ENCODE results near the gene VWA2.

VWA2 gene

DNA sequence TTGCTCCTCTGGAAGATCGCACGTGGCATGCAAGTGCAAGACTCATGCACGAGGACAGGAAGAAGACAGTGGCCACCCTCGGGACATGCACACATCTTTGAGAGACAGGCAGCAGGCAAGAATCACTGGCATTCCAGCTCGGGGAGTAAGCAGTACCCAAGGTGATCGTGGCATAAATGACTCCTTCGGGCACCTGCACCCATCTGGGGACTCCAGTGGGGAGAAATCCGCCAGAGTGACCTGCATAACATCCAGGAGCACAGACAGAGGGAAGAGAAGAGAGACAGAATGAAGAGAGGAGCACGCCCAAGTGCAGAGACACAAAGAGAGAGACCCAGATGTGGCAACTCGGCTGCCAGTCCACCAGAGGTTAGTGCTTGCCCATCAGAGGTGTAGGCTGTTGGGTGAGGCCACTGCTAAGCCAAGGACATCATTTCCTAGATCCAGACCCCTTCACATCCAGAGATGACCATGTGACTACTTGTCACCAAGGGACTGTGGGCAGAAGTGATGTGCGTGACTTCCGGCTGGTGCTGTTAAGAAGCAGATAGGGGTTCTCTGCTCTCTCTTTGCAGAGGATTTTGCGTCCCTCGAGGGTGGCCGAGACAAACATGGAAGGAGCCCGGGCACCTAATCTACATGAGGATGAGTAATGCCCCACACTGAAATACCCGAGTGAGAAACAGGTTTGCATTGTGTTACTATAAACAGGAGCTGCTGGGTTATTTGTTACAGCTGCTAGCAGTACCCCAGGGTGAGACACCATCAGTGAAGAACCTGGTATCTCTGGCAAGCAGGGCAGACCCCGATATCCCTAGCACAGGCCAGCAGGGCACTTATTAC, 80.6 kb downstream of the VWA2 start:
- Histone ChIP-seq H3K9me3 (ENCODE audit: insufficient read depth, low read depth, low read length) (no peaks in the 10 kb centered on the region), H3K79me2 (ENCODE audit: insufficient read depth, low read length) (no peaks in the 10 kb centered on the region), H3K27me3 (ENCODE audit: insufficient read depth, low read length, poor library complexity, severe bottlenecking) (no peaks in the 10 kb centered on the region), H2AFZ (ENCODE audit: low read length) (no peak overlapping the region), H3F3A (ENCODE audit: low read depth) (no peaks in the 10 kb centered on the region), H3K9ac (ENCODE audit: low read depth, low read length, poor library complexity, severe bottlenecking) (no peak overlapping the region), H3K4me2 (ENCODE audit: low read depth, low read length, poor library complexity, severe bottlenecking) (no peak overlapping the region), H3K4me3 (ENCODE audit: low read length, poor library complexity, severe bottlenecking) (no peak overlapping the region), H3K4me1 (ENCODE audit: insufficient read depth, low read length, poor library complexity, severe bottlenecking) (no peaks in the 10 kb centered on the region), H3K9me2 (replicated peaks; ENCODE audit: low read depth, low read length) (no peaks in the 10 kb centered on the region), H4K20me1 (ENCODE audit: insufficient read depth, low read length, poor library complexity, severe bottlenecking) (no peaks in the 10 kb centered on the region), H3K36me3 (ENCODE audit: insufficient read depth, low read length) (no peaks in the 10 kb centered on the region)
- TF ChIP-seq CTCF (conservative IDR thresholded peaks at IDR 0.05; ENCODE audit: low read length) = no peak
- TF ChIP-seq EZH2phosphoT487 (IDR thresholded peaks at IDR 0.05; ENCODE audit: borderline replicate concordance) = no peak

DNA sequence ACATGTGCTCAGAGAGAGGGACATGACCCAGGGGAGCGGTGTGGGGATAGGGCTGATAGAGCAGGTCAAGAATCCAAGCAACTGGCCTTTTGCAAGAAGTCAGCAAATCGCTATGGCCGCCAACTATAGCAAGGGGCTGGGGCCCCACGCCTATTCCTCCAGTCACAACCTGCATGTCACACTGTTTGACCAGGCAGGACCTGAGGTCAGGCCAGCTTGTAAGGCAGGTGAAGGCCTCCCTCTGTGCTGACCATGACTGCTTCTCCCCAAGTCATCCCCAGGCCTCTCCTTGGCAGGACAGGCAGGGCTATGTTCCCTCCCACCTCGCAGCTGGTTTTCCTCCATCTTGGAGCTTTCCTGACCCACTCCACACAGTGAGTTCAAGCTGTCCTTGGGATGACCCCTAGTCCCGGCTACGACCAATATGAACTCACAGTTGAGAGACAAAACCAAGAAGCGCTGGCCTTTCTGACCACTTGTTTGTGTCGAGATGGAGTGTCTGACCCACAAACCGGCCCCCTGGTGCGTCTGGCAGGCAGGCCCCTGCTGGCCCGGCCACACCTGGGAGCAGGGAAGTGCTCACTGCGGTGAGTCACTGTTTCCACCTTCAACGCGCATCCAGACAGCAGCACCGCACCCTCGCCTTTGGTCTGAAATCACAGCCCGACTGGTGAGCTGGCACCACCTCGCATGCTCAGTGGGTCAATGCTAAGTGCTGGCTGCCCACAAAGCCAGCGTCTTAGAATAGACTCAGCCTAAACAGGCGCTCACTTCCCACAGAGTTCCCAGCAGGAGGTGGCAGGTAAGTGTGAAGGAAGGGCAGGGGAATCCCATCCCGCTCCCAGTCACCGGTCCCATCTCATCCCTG, 81.4 kb downstream of the VWA2 start:
- Histone ChIP-seq H3K27me3 (ENCODE audit: insufficient read depth, low read length, poor library complexity, severe bottlenecking) (no peaks in the 10 kb centered on the region), H3K4me3 (ENCODE audit: low read length, poor library complexity, severe bottlenecking) (no peak overlapping the region), H3K9ac (ENCODE audit: low read depth, low read length, poor library complexity, severe bottlenecking) (no peak overlapping the region), H3K9me3 (ENCODE audit: insufficient read depth, low read depth, low read length) (no peaks in the 10 kb centered on the region), H3F3A (ENCODE audit: low read depth) (no peaks in the 10 kb centered on the region), H3K36me3 (ENCODE audit: insufficient read depth, low read length) (no peaks in the 10 kb centered on the region), H4K20me1 (ENCODE audit: insufficient read depth, low read length, poor library complexity, severe bottlenecking) (no peaks in the 10 kb centered on the region), H3K4me2 (ENCODE audit: low read depth, low read length, poor library complexity, severe bottlenecking) (no peak overlapping the region), H2AFZ (ENCODE audit: low read length) (no peak overlapping the region), H3K9me2 (replicated peaks; ENCODE audit: low read depth, low read length) (no peaks in the 10 kb centered on the region), H3K4me1 (ENCODE audit: insufficient read depth, low read length, poor library complexity, severe bottlenecking) (no peaks in the 10 kb centered on the region), H3K79me2 (ENCODE audit: insufficient read depth, low read length) (no peaks in the 10 kb centered on the region)
- no peak for TF ChIP-seq EZH2phosphoT487 (IDR thresholded peaks at IDR 0.05; ENCODE audit: borderline replicate concordance)

- no peaks in the 10 kb centered on the region for H4K20me1 ChIP-seq (ENCODE audit: insufficient read depth, low read length, poor library complexity, severe bottlenecking)
- TF ChIP-seq EZH2phosphoT487 (IDR thresholded peaks at IDR 0.05; ENCODE audit: borderline replicate concordance) (no peak), CTCF (conservative IDR thresholded peaks at IDR 0.05; ENCODE audit: low read length) (no peak)
- H2AFZ ChIP-seq (ENCODE audit: low read length) = no peak overlapping the region
- H3K36me3 ChIP-seq (ENCODE audit: insufficient read depth, low read length) = no peaks in the 10 kb centered on the region
- no peaks in the 10 kb centered on the region for H3K9me2 ChIP-seq (replicated peaks; ENCODE audit: low read depth, low read length)
- H3K27me3 ChIP-seq (ENCODE audit: insufficient read depth, low read length, poor library complexity, severe bottlenecking) = no peaks in the 10 kb centered on the region
- no peaks in the 10 kb centered on the region for H3K9me3 ChIP-seq (ENCODE audit: insufficient read depth, low read depth, low read length)
- no peak overlapping the region for H3K9ac ChIP-seq (ENCODE audit: low read depth, low read length, poor library complexity, severe bottlenecking)
- no peak overlapping the region for H3K4me2 ChIP-seq (ENCODE audit: low read depth, low read length, poor library complexity, severe bottlenecking)
- H3K79me2 ChIP-seq (ENCODE audit: insufficient read depth, low read length) = no peaks in the 10 kb centered on the region
- H3F3A ChIP-seq (ENCODE audit: low read depth) = no peaks in the 10 kb centered on the region
- H3K4me1 ChIP-seq (ENCODE audit: insufficient read depth, low read length, poor library complexity, severe bottlenecking) = no peaks in the 10 kb centered on the region
- H3K4me3 ChIP-seq (ENCODE audit: low read length, poor library complexity, severe bottlenecking) = no peak overlapping the region
Measured at GRCh38 chr10:114322344-114322743, 83.3 kb downstream of the VWA2 start.
